GM21360 (cell line): ENCODE results near the gene NOXA1.
A peak's percentile ranks its signal among the peaks of the same experiment; 100 is the strongest.
"Not testable (repeated sequence)": the region's sequence is repeated elsewhere in the genome, so short reads cannot be mapped to it uniquely, and the experiment has no call there.

Source experiments
- ATAC-seq: cut with Tn5 transposase; IDR thresholded peaks from one replicate; pipeline ENCODE4 v1.9.1; 2021; ENCODE audit warnings: mild to moderate bottlenecking, moderate library complexity; ENCODE audit not compliant: unreplicated experiment

Gene NOXA1, protein sequence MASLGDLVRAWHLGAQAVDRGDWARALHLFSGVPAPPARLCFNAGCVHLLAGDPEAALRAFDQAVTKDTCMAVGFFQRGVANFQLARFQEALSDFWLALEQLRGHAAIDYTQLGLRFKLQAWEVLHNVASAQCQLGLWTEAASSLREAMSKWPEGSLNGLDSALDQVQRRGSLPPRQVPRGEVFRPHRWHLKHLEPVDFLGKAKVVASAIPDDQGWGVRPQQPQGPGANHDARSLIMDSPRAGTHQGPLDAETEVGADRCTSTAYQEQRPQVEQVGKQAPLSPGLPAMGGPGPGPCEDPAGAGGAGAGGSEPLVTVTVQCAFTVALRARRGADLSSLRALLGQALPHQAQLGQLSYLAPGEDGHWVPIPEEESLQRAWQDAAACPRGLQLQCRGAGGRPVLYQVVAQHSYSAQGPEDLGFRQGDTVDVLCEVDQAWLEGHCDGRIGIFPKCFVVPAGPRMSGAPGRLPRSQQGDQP

DNA sequence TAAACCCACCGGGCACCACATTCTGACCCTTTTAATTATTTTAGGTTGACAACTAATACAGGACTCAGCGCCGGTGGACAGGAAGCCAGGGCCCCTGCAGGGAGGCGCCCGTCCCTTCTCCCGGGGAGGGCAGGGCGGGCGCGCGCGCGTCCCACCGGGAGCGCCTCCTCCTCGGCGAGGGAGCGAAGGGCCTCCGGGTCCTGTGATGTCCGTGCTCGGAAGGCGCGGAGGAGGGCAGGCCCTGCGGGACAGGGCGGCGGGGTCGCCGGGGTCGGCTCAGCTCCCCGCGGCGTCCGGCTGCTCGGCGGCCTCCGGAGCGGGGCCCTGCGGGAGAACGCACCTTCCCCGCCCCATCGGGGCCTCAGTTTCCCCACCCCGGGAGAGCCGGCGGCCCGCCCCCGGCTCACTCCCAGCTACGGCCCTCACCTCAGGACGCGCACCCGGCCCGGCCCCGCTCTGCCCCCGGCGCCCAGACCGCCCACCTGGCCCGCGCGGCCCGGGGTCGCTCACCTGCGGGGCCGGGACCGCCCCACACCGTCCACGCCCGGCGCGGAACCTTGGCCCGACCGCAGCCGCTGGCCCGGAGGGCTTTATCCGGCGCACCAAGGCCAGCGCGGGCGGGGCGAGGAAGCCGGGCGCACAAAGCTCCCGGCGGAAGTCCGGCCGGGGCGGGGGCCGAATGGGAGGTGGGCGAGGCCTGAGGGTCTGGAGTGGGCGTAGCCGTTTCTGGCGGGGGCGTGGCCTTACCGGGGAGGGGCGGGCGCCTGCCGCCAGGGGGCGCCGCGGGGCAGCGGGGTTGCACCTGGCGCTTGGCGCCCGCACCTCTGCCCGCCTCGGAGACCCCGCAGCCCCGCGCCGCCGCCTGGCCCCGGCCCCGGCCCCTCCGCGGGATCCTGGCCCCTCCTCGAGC lies at the start of gene NOXA1, which contains the start of gene EXD3:
Gene NOXA1 (plus strand): TSS at position 790 of the 910 bp plus-strand sequence. CDS start 137 bp downstream, outside the sequence.
Gene EXD3 (minus strand): TSS at position 559 of the 910 bp plus-strand sequence. CDS start 27,805 bp downstream, outside the sequence.
- ATAC-seq, result peak; percentile 80

DNA sequence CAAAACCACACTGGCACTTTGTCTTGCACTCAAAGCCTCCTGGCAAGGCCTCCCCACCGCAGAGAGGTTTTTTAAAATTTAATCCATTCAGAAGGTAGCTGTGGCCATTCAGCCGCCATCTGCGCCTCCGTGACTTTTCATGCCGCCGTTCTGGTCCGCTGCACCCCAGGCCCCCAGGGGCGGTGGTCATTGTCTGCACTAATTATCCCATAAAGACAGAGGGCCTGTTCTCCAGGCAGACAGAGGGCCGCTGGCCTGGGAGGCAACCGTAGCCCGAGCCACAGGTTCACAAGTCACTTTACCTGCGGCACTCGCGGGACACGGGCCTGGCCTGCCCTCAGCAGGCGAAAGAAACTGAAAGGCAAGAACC lies 49.6 kb upstream of the NOXA1 start:
- no peak for ATAC-seq

GRCh38 chr9:137374131-137374845 lies 48.9 kb upstream of the NOXA1 start:
- ATAC-seq, result no peak

DNA sequence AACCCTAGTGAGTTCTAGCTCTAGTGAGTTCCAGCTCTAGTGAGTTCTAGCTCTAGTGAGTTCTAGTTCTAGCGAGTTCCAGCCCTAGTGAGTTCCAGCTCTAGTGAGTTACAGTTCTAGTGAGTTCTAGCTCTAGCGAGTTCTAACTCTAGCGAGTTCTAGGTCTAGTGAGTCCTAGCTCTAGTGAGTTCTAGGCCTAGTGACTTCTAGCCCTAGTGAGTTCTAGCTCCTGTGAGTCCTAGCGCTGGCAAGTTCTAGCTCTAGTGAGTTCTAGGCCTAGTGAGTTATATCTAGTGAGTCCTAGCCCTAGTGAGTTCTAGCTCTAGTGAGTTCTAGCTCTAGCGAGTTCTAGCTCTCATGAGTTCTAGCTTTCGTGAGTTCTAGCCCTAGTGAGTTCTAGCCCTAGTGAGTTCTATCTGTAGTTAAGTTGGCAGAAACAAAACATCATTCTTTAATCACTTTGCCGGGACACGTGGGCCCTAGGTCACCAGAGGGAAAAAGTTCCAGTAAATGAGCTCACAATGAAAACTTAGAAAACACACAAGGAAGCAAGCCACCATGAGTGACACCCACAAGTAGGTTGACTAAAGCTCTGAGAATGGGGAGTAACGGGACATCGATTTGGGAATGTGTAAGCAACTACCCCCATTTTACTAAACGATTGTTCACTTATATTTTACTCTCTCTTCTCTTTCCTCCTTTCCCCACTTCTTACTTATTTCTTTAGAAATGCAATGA lies 47.7 kb upstream of the NOXA1 start:
- no peak for ATAC-seq

GRCh38 chr9:137376386-137376785 lies 46.8 kb upstream of the NOXA1 start:
- ATAC-seq, result no peak

- ATAC-seq, result not testable (repeated sequence)
These were observed 44.3 kb upstream of the NOXA1 start for GRCh38 chr9:137378688-137379410.

GRCh38 chr9:137379761-137380161 lies 43.4 kb upstream of the NOXA1 start:
- no peak for ATAC-seq

GRCh38 chr9:137380171-137380570 lies 43.0 kb upstream of the NOXA1 start:
- ATAC-seq, result no peak

DNA sequence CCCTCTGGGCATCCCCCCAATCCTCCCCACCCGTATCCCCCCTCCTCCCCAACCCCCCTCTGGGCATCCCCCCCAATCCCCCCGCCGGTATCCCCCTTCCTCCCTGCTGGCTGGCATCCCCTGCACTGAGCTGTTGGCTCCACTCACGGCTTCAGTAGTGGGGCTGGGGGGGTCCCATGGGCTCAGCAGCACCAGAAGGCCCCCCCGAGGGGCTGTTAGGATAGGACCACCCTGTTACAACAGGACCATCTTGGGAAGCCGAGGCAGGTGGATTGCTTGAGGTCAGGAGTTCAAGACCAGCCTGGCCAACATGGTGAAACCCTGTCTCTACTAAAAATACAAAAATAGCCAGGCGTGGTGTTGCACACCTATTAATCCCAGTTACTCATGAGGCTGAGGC lies 42.6 kb upstream of the NOXA1 start:
- no peak for ATAC-seq

DNA sequence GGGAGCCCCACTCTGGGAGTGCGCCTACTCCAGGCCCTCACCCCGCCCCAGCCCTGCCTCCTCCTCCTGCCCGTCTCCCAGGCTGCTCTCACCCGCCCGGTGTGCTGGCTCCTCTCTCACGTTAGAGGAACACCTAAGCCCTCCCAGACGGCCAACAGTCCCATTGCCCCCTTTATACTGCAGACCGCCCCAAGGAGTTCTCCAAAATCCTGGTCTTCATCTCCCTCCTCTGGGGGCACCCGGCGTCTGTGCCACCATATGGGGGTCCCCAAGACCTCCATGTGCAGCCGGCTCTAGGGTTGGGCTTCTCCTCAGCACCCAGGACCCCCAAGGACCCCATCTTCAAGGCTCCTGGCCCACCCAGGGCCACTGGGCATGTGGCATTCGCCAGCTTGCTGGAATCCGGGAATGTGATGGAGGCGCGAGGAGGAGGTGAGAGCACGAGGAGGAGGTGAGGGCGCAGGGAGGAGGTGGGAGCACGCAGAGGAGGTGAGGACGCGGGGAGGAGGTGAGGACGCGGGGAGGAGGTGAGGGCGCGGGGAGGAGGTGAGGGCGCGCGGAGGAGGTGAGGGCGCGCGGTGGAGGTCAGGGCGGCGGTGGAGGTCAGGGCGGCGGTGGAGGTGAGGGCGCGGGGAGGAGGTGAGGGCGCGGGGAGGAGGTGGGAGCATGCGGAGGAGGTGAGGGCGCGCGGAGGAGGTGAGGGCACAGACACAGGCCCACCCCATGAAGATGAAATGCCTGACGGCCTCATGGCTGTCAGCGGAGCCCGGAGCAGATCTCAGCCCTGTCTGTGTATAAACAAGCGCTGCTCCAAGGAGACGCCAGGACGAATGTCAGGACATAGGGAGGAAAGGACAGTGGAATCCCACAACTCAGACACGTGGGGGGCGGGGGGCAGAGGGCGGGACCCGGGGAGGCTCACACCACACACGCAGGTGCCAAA lies 41.4 kb upstream of the NOXA1 start:
- ATAC-seq, result no peak

- ATAC-seq, result no peak
These were observed 40.6 kb upstream of the NOXA1 start for GRCh38 chr9:137382444-137383080.

- ATAC-seq, result no peak
These were observed 40.0 kb upstream of the NOXA1 start for GRCh38 chr9:137383081-137383783.

DNA sequence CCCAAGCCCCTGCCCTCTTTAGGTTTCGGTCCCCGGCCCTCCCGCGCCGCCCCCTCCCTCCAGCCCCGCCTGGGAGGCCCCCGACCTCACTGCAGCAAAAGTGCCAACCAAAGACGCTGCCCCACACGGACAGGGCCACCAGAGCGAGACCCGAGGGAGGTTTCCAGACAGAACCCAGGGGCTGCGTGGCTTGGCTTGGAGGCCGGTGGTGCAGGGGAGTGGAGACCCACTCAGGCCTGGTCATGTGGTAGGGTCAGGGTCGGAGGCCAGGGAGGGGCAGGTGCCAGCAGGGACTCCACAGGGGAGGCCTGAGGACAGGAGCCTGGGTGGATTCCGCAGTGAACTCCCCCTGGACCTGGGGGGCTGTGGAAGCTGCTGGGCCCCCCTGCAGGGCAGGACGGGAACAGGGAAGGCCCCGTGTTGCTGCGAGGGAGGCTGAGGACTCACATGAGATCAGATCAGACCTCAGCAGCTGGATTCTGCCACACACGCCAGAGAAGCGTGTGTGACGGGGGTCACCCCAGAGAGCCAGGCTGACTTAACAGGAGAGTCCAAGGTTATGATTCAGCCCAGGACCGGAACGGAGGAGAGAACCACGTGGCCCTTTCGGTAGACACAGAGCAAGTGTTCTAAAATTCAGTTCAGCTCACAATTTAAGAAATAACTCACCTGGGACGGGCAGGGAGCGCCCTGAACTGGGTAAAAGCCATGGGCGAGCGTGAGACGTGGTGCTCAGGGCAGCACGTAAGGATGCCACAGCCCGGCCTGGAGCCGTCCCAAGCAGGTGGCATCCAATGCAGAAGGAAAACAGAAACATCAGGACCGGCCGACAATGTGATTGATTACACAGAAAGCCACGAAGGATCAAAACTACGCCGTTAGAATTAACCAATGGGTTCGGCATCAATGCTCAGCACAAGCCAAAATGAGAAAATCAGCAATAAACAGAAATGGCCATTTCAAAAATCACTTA lies 39.1 kb upstream of the NOXA1 start:
- no peak for ATAC-seq

GRCh38 chr9:137385061-137385655 lies 38.0 kb upstream of the NOXA1 start:
- ATAC-seq, result no peak

- not testable (repeated sequence) for ATAC-seq
These were observed 36.6 kb upstream of the NOXA1 start for GRCh38 chr9:137386507-137387113.
